CD14-positive monocyte (primary cell): ENCODE measurements around the gene INO80E. TPM values are rescaled to one million over a fixed set of nuclear protein-coding genes. Genes with fewer than 3 reads are reported as not detected.

Experiments
- DNase-seq, 3 donors: peaks; one replicate each; pipeline ENCODE4 v3.0.0-alpha.2; 2011 to 2022
- H2AFZ ChIP-seq: 2 replicates; pipeline ENCODE4 v1.6.0; 2012; ENCODE audit warnings: mild to moderate bottlenecking, low read depth, low read length, inconsistent platforms; ENCODE audit not compliant: insufficient read depth, poor library complexity, severe bottlenecking
- H3K27ac ChIP-seq, 2 donors: 1 replicate in 1 of 2; 2 replicates in 1 of 2; pipeline ENCODE4 v1.5.1; 2012 to 2013; ENCODE audit warnings: low read length in 2 of 2, control low read depth in 1 of 2, inconsistent platforms in 1 of 2, low read depth in 1 of 2, mild to moderate bottlenecking in 1 of 2
- H3K27me3 ChIP-seq, 2 donors: one replicate each; pipeline versions ENCODE4 v1.6.0 to v1.6.1; 2011 to 2013; ENCODE audit warnings: low read length in 2 of 2; ENCODE audit not compliant: control insufficient read depth in 2 of 2, insufficient read depth in 2 of 2
- H3K36me3 ChIP-seq, 2 donors: replicated peaks in 1 of 2; 1 replicate in 1 of 2; 2 replicates in 1 of 2; pipeline versions ENCODE4 v1.5.1 to v1.6.1; 2012 to 2013; ENCODE audit warnings: low read length in 2 of 2, control low read depth in 1 of 2, inconsistent platforms in 1 of 2, mild to moderate bottlenecking in 1 of 2; ENCODE audit not compliant: insufficient read depth in 2 of 2, control insufficient read depth in 1 of 2
- H3K4me1 ChIP-seq, 2 donors: 1 replicate in 1 of 2; 2 replicates in 1 of 2; pipeline versions ENCODE4 v1.5.1 to v1.6.1; 2012 to 2013; ENCODE audit warnings: low read length in 2 of 2, control low read depth in 1 of 2, inconsistent platforms in 1 of 2, mild to moderate bottlenecking in 1 of 2, moderate library complexity in 1 of 2; ENCODE audit not compliant: insufficient read depth in 2 of 2, control insufficient read depth in 1 of 2
- H3K4me2 ChIP-seq: replicated peaks from 2 replicates; pipeline ENCODE3; 2012; ENCODE audit warnings: low read length, moderate library complexity, mild to moderate bottlenecking; ENCODE audit not compliant: poor library complexity, severe bottlenecking; ENCODE audit errors: extremely low read depth
- H3K4me3 ChIP-seq, 3 experiments: fragments of 200-600 bp in 1 of 3; sonication (generic) in 1 of 3; replicated peaks in 1 of 3; 1 replicate in 2 of 3; 2 replicates in 1 of 3; pipeline ENCODE4 v1.5.1; 2011 to 2013; ENCODE audit warnings: low read length in 3 of 3, mild to moderate bottlenecking in 3 of 3, control low read depth in 2 of 3, low read depth in 2 of 3, inconsistent platforms in 1 of 3, moderate library complexity in 1 of 3
- H3K79me2 ChIP-seq: 2 replicates; pipeline ENCODE4 v1.6.0; 2012; ENCODE audit warnings: mild to moderate bottlenecking, control low read depth, inconsistent platforms, low read length, moderate library complexity; ENCODE audit not compliant: insufficient read depth
- H3K9ac ChIP-seq: 2 replicates; pipeline ENCODE4 v1.6.0; 2017; ENCODE audit warnings: low read length, mild to moderate bottlenecking; ENCODE audit not compliant: insufficient read depth, poor library complexity, severe bottlenecking
- H3K9me3 ChIP-seq, 2 donors: replicated peaks in 1 of 2; 1 replicate in 1 of 2; 2 replicates in 1 of 2; pipeline versions ENCODE4 v1.5.1 to v1.6.1; 2012 to 2013; ENCODE audit warnings: low read length in 2 of 2, control low read depth in 1 of 2; ENCODE audit not compliant: control insufficient read depth in 1 of 2, insufficient read depth in 1 of 2
- H4K20me1 ChIP-seq: 2 replicates; pipeline ENCODE4 v1.6.0; 2012; ENCODE audit warnings: mild to moderate bottlenecking, low read length, control low read depth, moderate library complexity; ENCODE audit not compliant: insufficient read depth
- H3K27ac Mint-ChIP-seq, 7 donors: one replicate each; pipeline ENCODE4 v1.8.0; 2020; ENCODE audit warnings: mild to moderate bottlenecking in 7 of 7, mixed read lengths in 7 of 7, moderate library complexity in 6 of 7, inconsistent platforms in 2 of 7
- H3K27me3 Mint-ChIP-seq, 3 donors: one replicate each; pipeline ENCODE4 v1.8.0; 2021 to 2022; ENCODE audit warnings: low read depth in 3 of 3, mild to moderate bottlenecking in 3 of 3, mixed read lengths in 3 of 3, moderate library complexity in 3 of 3, inconsistent platforms in 1 of 3
- H3K36me3 Mint-ChIP-seq, 2 donors: one replicate each; pipeline ENCODE4 v1.8.0; 2020; ENCODE audit warnings: mixed read lengths in 2 of 2, inconsistent platforms in 1 of 2, mild to moderate bottlenecking in 1 of 2
- H3K4me1 Mint-ChIP-seq: one replicate; pipeline ENCODE4 v1.8.0; 2020; ENCODE audit warnings: mild to moderate bottlenecking, mixed read lengths
- H3K4me3 Mint-ChIP-seq, 2 donors: one replicate each; pipeline ENCODE4 v1.8.0; 2020; ENCODE audit warnings: mild to moderate bottlenecking in 2 of 2, mixed read lengths in 2 of 2, moderate library complexity in 1 of 2
- H3K9me3 Mint-ChIP-seq, 7 donors: one replicate each; pipeline ENCODE4 v1.8.0; 2020 to 2022; ENCODE audit warnings: mixed read lengths in 7 of 7, mild to moderate bottlenecking in 6 of 7, moderate library complexity in 6 of 7, inconsistent platforms in 2 of 7
- CTCF ChIP-seq: fragments of 200-600 bp; IDR thresholded peaks from one replicate; pipeline ENCODE4 v1.8.0; 2022; ENCODE audit warnings: antibody characterized with exemption, mild to moderate bottlenecking
- WGBS: methylation state at CpG from one replicate; pipeline ENCODE4 v1.1.5; 2013; ENCODE audit warnings: missing lambda C conversion rate; ENCODE audit not compliant: insufficient coverage; 5-methylcytosine and 5-hydroxymethylcytosine counted together
- intact Hi-C, 2 donors: fragments of 100-400 bp; cut with micrococcal nuclease; formaldehyde crosslinking; loops; one replicate each; pipeline versions ENCODE4 v1.15.0 to v1.15.1; 2023
- polyA plus RNA-seq, 3 donors: library from polyadenylated mRNA; depleted of rRNA in 1 of 3; unstranded in 2 of 3; stranded (reverse) in 1 of 3; fragments of 300-500 nt in 2 of 3; fragments of >200 nt in 1 of 3; fragmentation: Illumina TruSeq in 2 of 3; gene quantifications; 1 replicate in 2 of 3; 2 replicates in 1 of 3; pipeline ENCODE4 v1.2.3, GENCODE V29; 2012 to 2021

INO80E gene
- polyA plus RNA-seq, 3 donors: 2.8 to 57.6 (median 3.5) TPM

- peaks cover 3% of the 10 kb centered on the region for H3K4me1 Mint-ChIP-seq
- Histone ChIP-seq H3K4me3 (no peak overlapping the region), H3K79me2 (no peaks in the 10 kb centered on the region), H3K36me3 (no peaks in the 10 kb centered on the region), H3K27me3 (peaks cover 30 to 54% of the 10 kb centered on the region in 2 donors), H4K20me1 (no peaks in the 10 kb centered on the region), H3K4me2 (no peak overlapping the region), H3K27ac (no peak overlapping the region), H3K9ac (no peak overlapping the region), H2AFZ (no peak overlapping the region), H3K9me3 (peaks cover 0 to 6% of the 10 kb centered on the region in 2 donors), H3K4me1 (peaks cover 0 to 4% of the 10 kb centered on the region in 2 donors)
- 0% methylated on average over 6 of the region's 12 CpGs for WGBS
- H3K4me3 Mint-ChIP-seq: peak overlapping the region in 1 of 2 donors; percentile 86
- no peak overlapping the region for H3K27ac Mint-ChIP-seq
- no peaks in the 10 kb centered on the region for H3K36me3 Mint-ChIP-seq
- H3K9me3 Mint-ChIP-seq: peaks cover 0 to 8% (median 5%) of the 10 kb centered on the region in 7 donors
- DNase-seq: peak; percentile 45 to 64 (median 53)
- peak; percentile 81 for TF ChIP-seq CTCF
- peaks cover 49 to 85% (median 63%) of the 10 kb centered on the region in 3 donors for H3K27me3 Mint-ChIP-seq
- intact Hi-C loops: no loop called here
These were observed 36.2 kb downstream of the INO80E start for GRCh38 chr16:30032083-30032819.

DNA sequence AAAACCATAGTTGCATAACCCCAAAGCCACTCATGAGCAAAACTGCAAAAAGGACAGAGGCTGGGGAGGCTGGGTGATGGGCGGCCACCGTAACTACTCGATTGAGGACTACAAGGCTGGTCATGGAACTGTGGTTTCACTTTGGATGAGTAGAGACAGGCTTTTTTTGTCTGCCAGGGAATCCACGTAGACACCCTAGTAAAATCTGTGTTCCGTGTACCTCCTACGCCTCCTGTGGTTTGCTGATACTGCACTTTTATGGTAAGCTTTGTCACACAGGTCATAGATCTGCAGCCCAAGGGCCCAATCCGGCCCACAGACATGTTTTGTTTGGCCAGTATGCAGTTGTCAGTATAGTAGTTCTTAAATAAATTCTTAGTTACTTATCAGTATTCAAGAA lies 37.2 kb downstream of the INO80E start:
- DNase-seq: no peak
- Histone ChIP-seq H2AFZ (no peak overlapping the region), H4K20me1 (no peaks in the 10 kb centered on the region), H3K4me3 (no peak overlapping the region), H3K36me3 (no peaks in the 10 kb centered on the region), H3K9me3 (peaks cover 0 to 6% of the 10 kb centered on the region in 2 donors), H3K27me3 (peaks cover 30 to 44% of the 10 kb centered on the region in 2 donors), H3K79me2 (no peaks in the 10 kb centered on the region), H3K27ac (no peak overlapping the region), H3K4me2 (no peak overlapping the region), H3K9ac (no peak overlapping the region), H3K4me1 (peaks cover 0 to 4% of the 10 kb centered on the region in 2 donors)
- Mint-ChIP-seq H3K27me3 (peaks cover 42 to 75% (median 53%) of the 10 kb centered on the region in 3 donors), H3K9me3 (peaks cover 0 to 8% (median 5%) of the 10 kb centered on the region in 7 donors), H3K4me3 (no peak overlapping the region), H3K4me1 (peaks cover 3% of the 10 kb centered on the region), H3K36me3 (no peaks in the 10 kb centered on the region), H3K27ac (no peak overlapping the region)
- intact Hi-C loops: no loop called here
- 68% methylated on average over 3 of the region's 7 CpGs for WGBS
- no peak for TF ChIP-seq CTCF
